ENCODE results near the gene CCT5.

DNA sequence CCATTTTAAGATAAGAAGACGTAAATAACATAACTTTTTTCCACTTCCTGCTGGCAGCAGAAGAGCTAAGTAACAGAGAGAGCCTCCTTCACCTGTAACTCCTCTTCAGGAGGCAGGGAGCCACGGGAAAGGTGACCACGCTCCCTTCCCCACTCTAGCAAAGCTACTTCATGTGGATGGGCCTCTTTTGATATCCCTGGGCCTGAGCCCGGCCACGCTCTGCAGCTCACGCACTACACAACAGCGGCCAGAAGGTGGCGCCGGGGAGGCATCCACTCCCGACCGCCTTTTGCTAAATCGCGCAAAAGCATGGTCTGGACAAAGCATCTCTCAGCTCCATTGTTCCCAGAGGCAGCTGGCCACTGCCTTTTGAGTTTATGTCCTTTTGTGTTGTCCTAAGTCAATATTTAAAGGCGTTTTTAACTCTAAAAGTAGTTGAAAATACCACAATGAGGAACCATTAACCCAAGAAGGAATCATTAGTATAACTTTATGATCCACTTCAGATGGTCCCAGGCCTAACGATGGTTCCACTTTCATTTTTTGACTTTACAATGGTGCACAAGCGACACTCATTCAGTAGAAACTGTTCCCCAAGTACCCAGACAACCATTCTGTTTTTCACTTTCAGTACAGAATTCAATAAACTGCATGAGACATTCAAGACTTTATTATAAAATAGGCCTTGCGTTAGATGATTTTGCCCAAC, 34.0 kb downstream of the CCT5 start:
- TF ChIP-seq EZH2phosphoT487 (IDR thresholded peaks at IDR 0.05; ENCODE audit: borderline replicate concordance), result no peak
- TF ChIP-seq, protein P1, sequence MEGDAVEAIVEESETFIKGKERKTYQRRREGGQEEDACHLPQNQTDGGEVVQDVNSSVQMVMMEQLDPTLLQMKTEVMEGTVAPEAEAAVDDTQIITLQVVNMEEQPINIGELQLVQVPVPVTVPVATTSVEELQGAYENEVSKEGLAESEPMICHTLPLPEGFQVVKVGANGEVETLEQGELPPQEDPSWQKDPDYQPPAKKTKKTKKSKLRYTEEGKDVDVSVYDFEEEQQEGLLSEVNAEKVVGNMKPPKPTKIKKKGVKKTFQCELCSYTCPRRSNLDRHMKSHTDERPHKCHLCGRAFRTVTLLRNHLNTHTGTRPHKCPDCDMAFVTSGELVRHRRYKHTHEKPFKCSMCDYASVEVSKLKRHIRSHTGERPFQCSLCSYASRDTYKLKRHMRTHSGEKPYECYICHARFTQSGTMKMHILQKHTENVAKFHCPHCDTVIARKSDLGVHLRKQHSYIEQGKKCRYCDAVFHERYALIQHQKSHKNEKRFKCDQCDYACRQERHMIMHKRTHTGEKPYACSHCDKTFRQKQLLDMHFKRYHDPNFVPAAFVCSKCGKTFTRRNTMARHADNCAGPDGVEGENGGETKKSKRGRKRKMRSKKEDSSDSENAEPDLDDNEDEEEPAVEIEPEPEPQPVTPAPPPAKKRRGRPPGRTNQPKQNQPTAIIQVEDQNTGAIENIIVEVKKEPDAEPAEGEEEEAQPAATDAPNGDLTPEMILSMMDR (conservative IDR thresholded peaks at IDR 0.05; ENCODE audit: low read length), result peak; percentile 92
